Brain microvascular endothelial cell (primary cell): ENCODE measurements around the gene TTLL3.
"Not testable (repeated sequence)": the region's sequence is repeated elsewhere in the genome, so short reads cannot be mapped to it uniquely, and the experiment has no call there.

ENCODE experiments used
- DNase-seq: peaks from one replicate; pipeline ENCODE4 v3.0.0-alpha.2; 2020
- H3K27ac ChIP-seq: fragments of 250-450 bp; sonication (Bioruptor Pico); 2 replicates; pipeline ENCODE4 v1.5.1; 2020; ENCODE audit warnings: mild to moderate bottlenecking, moderate library complexity
- H3K27me3 ChIP-seq: fragments of 250-450 bp; sonication (Bioruptor Pico); replicated peaks from 2 replicates; pipeline ENCODE4 v1.5.1; 2020; ENCODE audit warnings: mild to moderate bottlenecking
- H3K36me3 ChIP-seq: fragments of 250-450 bp; sonication (Bioruptor Pico); replicated peaks from 2 replicates; pipeline ENCODE4 v1.5.1; 2020; ENCODE audit warnings: mild to moderate bottlenecking
- H3K4me3 ChIP-seq: 2 replicates; pipeline ENCODE4 v1.5.1; 2011; ENCODE audit warnings: low read depth, mild to moderate bottlenecking, control low read depth, low read length, moderate library complexity
- CTCF ChIP-seq: IDR thresholded peaks from 2 replicates; pipeline ENCODE4 v1.5.1; 2011; ENCODE audit warnings: low read depth, mild to moderate bottlenecking, moderate library complexity, low read length, control low read depth, inconsistent platforms; ENCODE audit errors: missing control alignments
- in situ Hi-C: cut with HindIII; loops from 2 replicates; pipeline ENCODE4 v1.10.0; 2017; ENCODE audit warnings: low sequenced_read_pairs, low pct_ligation_motif_present

Gene TTLL3

GRCh38 chr3:9767418-9767817 is 42.6 kb upstream of the TTLL3 start:
- DNase-seq: no peak
- in situ Hi-C loops: no loop called here
- TF ChIP-seq CTCF: no peak

GRCh38 chr3:9768141-9768775 is 41.8 kb upstream of the TTLL3 start:
- Histone ChIP-seq H3K36me3 (no peaks in the 10 kb centered on the region), H3K4me3 (no peak overlapping the region), H3K27me3 (no peaks in the 10 kb centered on the region), H3K27ac (no peak overlapping the region)
- TF ChIP-seq CTCF: no peak
- no peak for DNase-seq
- in situ Hi-C loops: no loop called here

More at GRCh38 chr3:9767418-9767817, 42.6 kb upstream of the TTLL3 start:
- Histone ChIP-seq H3K27ac (no peak overlapping the region), H3K36me3 (no peaks in the 10 kb centered on the region), H3K27me3 (no peaks in the 10 kb centered on the region), H3K4me3 (no peak overlapping the region)

GRCh38 chr3:9769012-9769411 is 41.0 kb upstream of the TTLL3 start:
- peak overlapping the region; percentile 58 for H3K4me3 ChIP-seq
- in situ Hi-C loops: no loop called here
- H3K36me3 ChIP-seq: no peaks in the 10 kb centered on the region
- no peak overlapping the region for H3K27ac ChIP-seq
- no peak for DNase-seq
- TF ChIP-seq CTCF: no peak
- no peaks in the 10 kb centered on the region for H3K27me3 ChIP-seq

- no peaks in the 10 kb centered on the region for H3K27me3 ChIP-seq
- in situ Hi-C loops: no loop called here
- no peaks in the 10 kb centered on the region for H3K36me3 ChIP-seq
- no peak for TF ChIP-seq CTCF
- peak; percentile 45 for DNase-seq
- no peak within 1 kb of the TSS for H3K27ac ChIP-seq
- H3K4me3 ChIP-seq: peak within 1 kb of the TSS; percentile 58
These were observed 40.4 kb upstream of the TTLL3 start, which contains the start of gene CAMK1 for GRCh38 chr3:9769426-9770275. CAMK1 (minus strand) TSS chr3:9769947; CDS start chr3:9767749, 2,198 bp downstream.

GRCh38 chr3:9770276-9770812 is 39.7 kb upstream of the TTLL3 start:
- in situ Hi-C loops: no loop called here
- no peak for TF ChIP-seq CTCF
- no peak overlapping the region for H3K27ac ChIP-seq
- no peaks in the 10 kb centered on the region for H3K36me3 ChIP-seq
- no peak for DNase-seq
- no peaks in the 10 kb centered on the region for H3K27me3 ChIP-seq
- peak overlapping the region; percentile 58 for H3K4me3 ChIP-seq

GRCh38 chr3:9771007-9771406 is 39.1 kb upstream of the TTLL3 start:
- H3K36me3 ChIP-seq, DNase-seq, H3K27me3 ChIP-seq, in situ Hi-C loops, H3K4me3 ChIP-seq, H3K27ac ChIP-seq: not testable (repeated sequence)
